NOMO-1 treated with DMSO at 0.1 percent for 48 hours (cell line): ENCODE results near the gene PCDH9.
"Not testable (repeated sequence)": the region's sequence is repeated elsewhere in the genome, so short reads cannot be mapped to it uniquely, and the experiment has no call there.

Source experiments
- DNase-seq: peaks from one replicate; lab custom pipeline; 2025; ENCODE audit not compliant: unreplicated experiment; lab: John Stamatoyannopoulos, UW

PCDH9 gene

GRCh38 chr13:67133476-67133875 is 96.7 kb downstream of the PCDH9 start:
- no peak for DNase-seq

DNA sequence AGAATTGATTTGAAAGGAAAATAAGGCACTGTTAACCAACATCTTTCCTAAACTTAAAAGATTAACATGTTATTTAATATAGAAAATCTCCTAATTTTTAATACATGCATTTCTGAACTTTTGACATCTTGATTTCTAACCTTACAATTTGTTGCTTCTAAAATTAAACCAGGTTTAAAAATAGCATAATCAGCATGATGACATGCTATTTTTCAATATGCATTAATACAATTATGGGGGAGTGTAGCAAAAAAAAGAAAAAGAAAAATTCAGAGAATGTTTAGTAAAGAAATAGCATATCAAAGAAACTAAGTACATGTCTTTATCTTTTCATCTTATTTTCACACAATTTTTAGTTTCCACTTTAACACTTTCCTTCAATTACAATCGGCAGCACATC is 98.7 kb downstream of the PCDH9 start:
- no peak for DNase-seq

- no peak for DNase-seq
Measured at GRCh38 chr13:67130444-67130843, 99.7 kb downstream of the PCDH9 start.

DNA sequence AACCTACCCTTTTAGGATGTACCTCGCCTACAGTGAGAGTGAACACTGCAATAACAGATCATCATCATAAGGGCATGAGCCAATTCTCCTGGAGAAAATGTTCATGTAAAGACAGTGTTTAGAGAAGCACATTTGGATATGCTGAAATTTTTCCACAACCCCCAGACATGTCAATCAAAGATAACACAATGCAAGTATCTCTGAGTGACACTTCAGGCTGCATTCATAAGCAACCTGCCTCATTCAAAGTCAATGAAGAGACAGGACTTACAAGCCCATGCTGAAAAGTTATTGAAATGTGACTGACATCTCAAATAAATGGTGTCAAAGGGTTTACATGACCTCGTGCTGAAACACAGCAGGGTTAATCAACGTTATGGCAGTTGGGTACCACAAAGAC is 102.0 kb downstream of the PCDH9 start:
- DNase-seq = no peak

DNA sequence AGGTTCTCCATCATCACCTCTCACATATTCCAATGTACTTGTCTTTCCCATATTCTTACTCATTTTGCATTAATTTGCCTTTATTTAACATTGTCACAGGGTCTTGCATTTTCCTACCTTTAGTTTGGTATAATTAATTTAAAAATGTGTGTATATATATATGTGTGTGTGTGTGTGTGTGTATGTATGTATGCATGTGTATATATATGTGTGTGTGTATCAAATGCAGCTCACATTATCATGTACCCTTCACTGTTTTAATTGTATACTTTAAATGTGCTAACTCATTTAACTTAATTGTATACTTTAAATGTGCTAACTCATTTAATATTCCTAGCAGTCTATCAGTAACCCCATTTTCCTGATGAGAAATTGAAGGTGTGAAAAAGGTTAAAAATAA is 104.5 kb downstream of the PCDH9 start:
- DNase-seq = no peak

- no peak for DNase-seq
Measured at GRCh38 chr13:67123165-67123564, 107.0 kb downstream of the PCDH9 start.

GRCh38 chr13:67122251-67122650 is 107.9 kb downstream of the PCDH9 start:
- DNase-seq = no peak

- DNase-seq = no peak
Measured at GRCh38 chr13:67120872-67121531, 109.1 kb downstream of the PCDH9 start.

DNA sequence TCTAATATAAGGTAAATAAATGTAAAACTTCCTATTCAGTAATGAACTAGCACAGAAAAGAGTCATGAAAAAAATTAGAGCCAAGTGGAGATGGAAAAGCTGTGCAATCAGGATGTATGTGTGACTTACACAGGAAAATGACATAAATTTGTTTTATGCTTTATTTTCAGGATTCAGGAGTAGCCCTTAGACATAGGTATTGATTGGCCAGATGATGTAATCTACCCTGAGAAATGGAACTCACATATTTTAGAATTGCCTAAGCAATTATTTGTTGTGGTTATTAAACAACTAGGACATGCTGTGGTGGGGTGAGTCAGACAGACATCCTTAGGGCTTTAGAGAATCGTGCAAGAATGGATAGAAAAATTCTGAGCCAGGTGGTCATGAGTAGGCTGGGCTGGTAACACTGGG is 110.6 kb downstream of the PCDH9 start:
- DNase-seq = no peak

DNA sequence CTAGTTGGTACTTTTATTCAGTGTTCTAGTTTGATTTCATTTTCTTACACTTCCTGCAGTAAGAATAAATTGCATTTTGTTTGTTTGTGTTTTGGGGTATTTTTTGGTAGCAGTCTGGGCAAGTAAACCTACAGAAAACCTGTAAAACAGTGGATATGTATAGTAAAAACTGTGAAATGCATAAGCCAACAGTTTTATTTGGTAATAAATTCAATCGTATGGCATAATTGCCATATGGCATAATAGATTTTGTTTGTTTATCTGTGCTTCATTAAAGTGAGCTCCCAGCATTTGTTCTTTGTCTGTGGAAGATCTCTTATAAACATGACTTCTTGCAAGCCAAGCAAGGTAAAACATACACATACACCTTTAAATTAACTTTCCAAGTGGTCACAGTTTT is 111.9 kb downstream of the PCDH9 start:
- DNase-seq = no peak

DNA sequence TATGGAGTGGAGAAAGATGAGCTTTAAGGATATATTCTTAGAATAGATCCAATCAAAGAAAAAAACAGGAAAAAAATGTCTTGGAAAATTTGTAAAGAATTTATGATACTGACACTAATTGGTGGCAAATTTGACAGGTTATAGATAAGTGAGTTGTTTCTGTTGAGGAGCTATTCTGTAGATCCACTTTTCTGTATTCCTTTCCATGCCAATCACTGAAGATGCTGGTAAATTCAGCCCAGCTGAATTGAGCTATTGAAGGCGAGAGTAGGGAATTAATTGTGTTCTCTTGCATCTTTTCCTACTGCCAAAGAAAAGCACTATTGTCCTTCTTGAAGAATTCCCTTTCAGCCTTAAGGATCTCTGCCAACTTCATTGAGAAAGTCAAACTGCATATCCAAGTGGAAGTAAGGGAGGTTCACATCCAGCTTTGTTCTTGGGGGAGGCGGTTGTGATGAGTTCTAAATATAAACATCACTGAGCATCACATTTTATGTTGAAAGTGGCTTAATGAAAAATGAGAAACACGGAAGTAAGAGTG is 113.1 kb downstream of the PCDH9 start:
- no peak for DNase-seq

GRCh38 chr13:67107979-67108378 is 122.2 kb downstream of the PCDH9 start:
- no peak for DNase-seq

DNA sequence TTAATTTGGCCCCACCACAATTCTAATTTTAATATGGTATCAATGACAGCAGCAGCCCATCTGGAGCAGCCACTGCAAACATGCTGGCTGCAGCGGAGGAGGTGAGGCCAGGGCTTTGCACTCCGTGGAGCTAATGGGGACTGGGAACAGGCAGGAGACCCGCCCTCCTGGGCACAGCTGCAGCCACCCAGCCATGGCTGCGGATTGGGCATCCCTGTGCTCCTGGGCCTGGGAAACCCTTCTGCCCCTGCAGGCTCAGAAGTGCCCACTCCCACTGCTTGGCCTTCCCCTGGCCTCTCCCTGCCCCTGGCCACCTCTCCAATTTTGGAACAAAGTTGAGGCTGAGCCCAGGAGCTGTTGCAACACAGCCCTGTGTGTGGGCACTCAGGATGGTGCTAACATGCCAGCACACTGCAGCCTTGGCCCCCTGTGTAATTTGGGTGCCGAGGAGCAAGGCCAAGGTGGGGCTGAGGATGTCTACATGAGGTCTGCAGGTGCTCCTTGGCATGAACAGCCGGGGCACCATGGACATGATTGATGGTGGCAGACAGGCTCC is 123.6 kb downstream of the PCDH9 start:
- DNase-seq = no peak

GRCh38 chr13:67101730-67102467 is 128.2 kb downstream of the PCDH9 start:
- no peak for DNase-seq

DNA sequence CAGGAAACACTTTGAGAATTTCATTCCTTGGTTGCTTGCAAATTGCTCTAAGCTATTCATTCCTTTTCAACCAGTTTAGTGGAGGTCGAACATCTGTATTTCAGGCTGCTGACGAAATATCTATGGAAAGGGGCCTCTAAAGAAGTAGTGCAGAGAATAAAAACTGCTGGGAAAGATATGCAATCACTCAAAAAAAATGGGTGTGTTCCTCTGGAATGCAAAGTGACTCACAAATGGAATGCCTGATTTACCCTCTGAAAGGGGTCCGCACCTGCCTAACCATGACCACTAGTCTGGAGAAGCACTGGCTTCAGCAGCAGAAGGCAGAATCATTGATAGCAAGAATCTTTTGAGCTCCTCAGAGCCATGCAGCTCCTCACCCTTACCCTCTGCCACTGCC is 129.4 kb downstream of the PCDH9 start:
- no peak for DNase-seq

DNA sequence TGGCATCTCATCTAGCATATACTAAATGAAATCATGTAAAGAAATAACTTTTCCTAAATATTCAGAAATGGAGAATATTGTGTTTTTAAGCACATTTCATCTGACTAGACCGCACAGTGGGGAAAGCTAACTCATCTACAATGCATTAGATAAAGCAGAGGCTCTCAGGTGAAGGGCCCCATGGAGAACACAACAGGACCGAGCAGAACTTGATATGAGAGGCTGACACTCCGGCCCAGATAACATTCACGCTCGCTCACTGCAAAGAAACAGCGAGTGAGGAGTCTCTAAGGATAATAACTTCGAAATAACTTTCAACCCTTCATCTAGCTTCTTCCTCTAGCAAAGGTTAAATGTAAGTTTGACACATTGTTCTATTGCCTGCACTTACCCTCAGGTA is 130.6 kb downstream of the PCDH9 start:
- DNase-seq = no peak

DNA sequence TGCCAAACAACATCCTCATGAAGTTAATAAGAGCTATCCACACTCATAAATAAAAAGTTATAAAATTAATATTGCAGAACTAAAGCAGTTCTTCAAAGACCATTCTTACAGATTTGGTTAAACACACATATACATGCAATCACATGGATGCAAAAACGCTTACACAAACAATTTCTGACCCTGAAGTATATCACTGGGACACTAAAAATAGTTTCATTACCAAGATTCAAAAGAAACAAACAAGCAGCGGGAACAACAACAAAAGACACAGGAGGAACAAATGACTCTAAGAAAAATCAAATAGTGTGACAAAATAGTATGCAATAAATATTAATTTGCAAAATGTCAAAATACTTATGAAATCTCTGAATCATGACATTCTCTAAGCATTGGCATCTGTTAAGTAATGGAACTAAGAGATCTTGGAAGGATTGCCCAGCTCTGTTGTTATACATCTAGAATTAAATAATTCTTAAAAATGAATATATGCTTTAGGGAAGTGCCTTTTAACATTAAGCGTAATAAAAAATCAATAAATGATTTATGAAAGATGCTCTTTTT is 132.2 kb downstream of the PCDH9 start:
- DNase-seq = no peak

GRCh38 chr13:67096893-67097292 is 133.2 kb downstream of the PCDH9 start:
- DNase-seq = not testable (repeated sequence)

DNA sequence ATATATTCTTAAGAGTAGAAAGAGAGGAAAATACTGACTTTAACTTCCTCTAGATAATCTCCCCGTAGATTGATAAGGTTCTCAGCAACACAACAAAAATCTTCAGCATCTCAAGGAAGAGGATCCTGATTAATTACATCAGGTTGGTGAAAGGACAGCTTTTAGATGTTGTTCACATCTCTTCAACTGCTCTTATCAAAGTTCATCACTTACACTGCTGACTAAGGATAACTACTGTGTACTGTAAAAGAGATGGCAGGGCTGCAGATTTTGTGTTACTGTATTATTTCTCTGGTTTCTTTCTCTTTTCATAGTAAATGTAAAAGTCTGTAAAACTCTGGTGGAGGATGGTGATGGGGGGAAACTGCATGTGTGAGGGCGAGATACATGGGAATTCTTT is 133.7 kb downstream of the PCDH9 start:
- DNase-seq = no peak

GRCh38 chr13:67095621-67096020 is 134.5 kb downstream of the PCDH9 start:
- no peak for DNase-seq

DNA sequence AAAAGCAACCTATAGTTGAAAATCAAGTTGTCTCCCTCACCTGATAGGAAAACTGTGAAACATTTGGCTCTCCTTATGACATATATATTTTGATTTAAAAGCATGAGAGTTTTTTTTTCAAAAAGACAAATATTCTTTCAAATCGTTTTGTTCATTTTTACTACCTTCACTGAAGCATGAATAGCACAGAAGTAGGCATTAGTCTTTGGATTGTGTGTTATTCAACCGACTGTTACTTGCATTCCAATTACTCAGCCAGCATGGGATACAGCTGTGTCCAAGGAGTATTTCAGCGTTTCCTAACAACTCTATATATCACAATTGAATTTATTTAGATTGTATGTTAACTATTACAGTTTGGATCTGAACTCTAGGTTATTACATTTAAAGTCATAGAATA is 135.2 kb downstream of the PCDH9 start:
- DNase-seq = no peak

DNA sequence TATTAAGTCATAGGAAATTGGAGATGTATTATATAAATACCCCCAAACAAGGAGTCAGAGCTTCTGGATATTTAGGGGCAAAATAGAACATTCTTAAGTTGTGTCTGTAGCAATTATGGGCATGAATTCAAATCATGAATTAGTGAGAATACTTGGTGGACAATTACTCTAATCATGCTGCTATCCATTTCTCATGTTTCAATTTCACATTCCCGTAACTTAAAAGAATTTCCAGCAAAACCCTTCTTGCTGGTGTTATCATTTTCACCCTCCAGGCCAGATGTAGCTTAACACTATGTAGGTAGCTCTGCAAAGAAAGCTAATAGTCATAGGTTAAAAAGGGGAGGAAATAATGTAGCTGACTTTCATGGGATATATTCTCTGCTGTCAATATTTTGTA is 136.1 kb downstream of the PCDH9 start:
- no peak for DNase-seq
